Spleen (tissue), 11 donors: ENCODE data around the gene CACNA2D4. TPM values are rescaled to one million over a fixed set of nuclear protein-coding genes. Genes with fewer than 3 reads are reported as not detected.

Experiments used
- DNase-seq: peaks from one replicate; pipeline ENCODE4 v3.0.0-alpha.2; 2020
- H3K27ac ChIP-seq, 8 donors: fragments of 200-600 bp; sonication (generic) in 7 of 8; 1 replicate in 4 of 8; 2 replicates in 4 of 8; pipeline versions ENCODE4 v1.5.0 to v1.8.0; 2016 to 2021; ENCODE audit warnings: inconsistent platforms in 4 of 8, mild to moderate bottlenecking in 4 of 8, moderate library complexity in 1 of 8
- H3K27me3 ChIP-seq, 7 donors: fragments of 200-600 bp; sonication (generic) in 6 of 7; replicated peaks in 1 of 7; 1 replicate in 4 of 7; 2 replicates in 3 of 7; pipeline versions ENCODE4 v1.5.0 to v1.8.0; 2016 to 2021; ENCODE audit warnings: inconsistent platforms in 3 of 7, mild to moderate bottlenecking in 1 of 7
- H3K36me3 ChIP-seq, 6 donors: fragments of 200-600 bp; sonication (generic) in 5 of 6; 1 replicate in 4 of 6; 2 replicates in 2 of 6; pipeline versions ENCODE4 v1.5.0 to v1.8.0; 2016 to 2021; ENCODE audit warnings: inconsistent platforms in 2 of 6
- H3K4me1 ChIP-seq, 6 donors: fragments of 200-600 bp; sonication (generic) in 5 of 6; 1 replicate in 3 of 6; 2 replicates in 3 of 6; pipeline versions ENCODE4 v1.5.0 to v1.8.0; 2016 to 2021; ENCODE audit warnings: inconsistent platforms in 3 of 6
- H3K4me3 ChIP-seq, 8 donors: fragments of 200-600 bp; sonication (generic) in 7 of 8; 1 replicate in 4 of 8; 2 replicates in 4 of 8; pipeline versions ENCODE4 v1.5.0 to v1.8.0; 2016 to 2021; ENCODE audit warnings: inconsistent platforms in 4 of 8, mild to moderate bottlenecking in 4 of 8, moderate library complexity in 2 of 8
- H3K9me3 ChIP-seq, 8 donors: fragments of 200-600 bp; sonication (generic) in 7 of 8; 1 replicate in 4 of 8; 2 replicates in 4 of 8; pipeline versions ENCODE4 v1.5.0 to v1.8.0; 2016 to 2021; ENCODE audit warnings: inconsistent platforms in 4 of 8
- CTCF ChIP-seq, 11 experiments: fragments of 200-600 bp in 7 of 11; fragments of 450-650 bp in 4 of 11; sonication (generic) in 4 of 11; IDR thresholded peaks in 8 of 11; conservative IDR thresholded peaks in 3 of 11; 1 replicate in 7 of 11; 2 replicates in 4 of 11; pipeline versions ENCODE4 v1.4.0 to v1.8.0; 2016 to 2021; ENCODE audit warnings: antibody characterized with exemption in 11 of 11, inconsistent platforms in 4 of 11, mild to moderate bottlenecking in 1 of 11
- POLR2A ChIP-seq, 3 donors: fragments of 450-650 bp; IDR thresholded peaks; one replicate each; pipeline ENCODE4 v1.5.1; 2017; ENCODE audit warnings: antibody characterized with exemption in 3 of 3, mild to moderate bottlenecking in 1 of 3
- POLR2AphosphoS5 ChIP-seq, 3 donors: sonication (generic); formaldehyde crosslinking; IDR thresholded peaks; one replicate each; pipeline ENCODE4 v1.5.1; 2017; ENCODE audit warnings: antibody characterized with exemption in 3 of 3
- WGBS, 5 donors: extraction: QIAGEN DNeasy Blood & Tissue Kit in 3 of 5; methylation state at CpG; one replicate each; pipeline versions ENCODE4 v1.1.5 to v1.1.7; 2013 to 2018; 5-methylcytosine and 5-hydroxymethylcytosine counted together
- intact Hi-C: fragments of 100-400 bp; cut with DNase I; formaldehyde crosslinking; loops from one replicate; pipeline ENCODE4 v1.15.0; 2023; ENCODE audit warnings: low total_unique reads
- polyA plus RNA-seq, 3 donors: library from polyadenylated mRNA; stranded (reverse); fragments of 200-250 nt; gene quantifications; one replicate each; pipeline ENCODE4 v1.2.1, GENCODE V29; 2013
- total RNA-seq, 7 donors: library from RNA; depleted of rRNA in 3 of 7; stranded (reverse); fragments of >200 nt in 3 of 7; fragmentation: NEBNext Ultra II Directional in 4 of 7; extraction: Animal tissue kit (Norgen Biotek cat#: 25700) in 4 of 7; gene quantifications; one replicate each; pipeline versions ENCODE4 v1.1.0 to v1.2.1, GENCODE V29; 2016 to 2021
- donor health status: healthy with polysubstance abuse.
- donor health status: DM: no; HTN: no; CAD: no; lungs with moderate emphysema.
- donor health status: DM: no; HTN: no; CAD: no.
- donor health status: Bipolar disorder and iron deficiency.
- donor health status: healthy.
- donor health status: DM: no; HTN: no; CAD: no.
- donor health status: DM: yes; HTN: yes; CAD: no.

The CACNA2D4 gene
- total and polyA plus RNA-seq, 10 donors = 3.3 to 11.8 (median 7.0) TPM

GRCh38 chr12:1782215-1782614 is 136.2 kb downstream of the CACNA2D4 start:
- peaks cover 0 to 22% (median 2%) of the 10 kb centered on the region in 6 donors for H3K4me1 ChIP-seq
- peak overlapping the region in 1 of 8 donors; percentile 19 for H3K27ac ChIP-seq
- peaks cover 0 to 94% (median 33%) of the 10 kb centered on the region in 6 donors for H3K36me3 ChIP-seq
- no peak for DNase-seq
- intact Hi-C loops = no loop called here
- H3K4me3 ChIP-seq = no peak overlapping the region
- 66 to 79% (median 71%) methylated on average over 2 of the region's 2 CpGs for WGBS, 5 donors
- H3K9me3 ChIP-seq = no peaks in the 10 kb centered on the region
- H3K27me3 ChIP-seq = no peaks in the 10 kb centered on the region
- TF ChIP-seq POLR2A (IDR thresholded peaks at IDR 0.05) (no peak), POLR2AphosphoS5 (IDR thresholded peaks at IDR 0.05) (no peak), CTCF (IDR thresholded peaks at IDR 0.05 in 8 of 11, conservative IDR thresholded peaks at IDR 0.05 in 3 of 11) (no peak)

- Histone ChIP-seq H3K4me1 (peaks cover 0 to 22% (median 2%) of the 10 kb centered on the region in 6 donors), H3K36me3 (peaks cover 0 to 89% (median 31%) of the 10 kb centered on the region in 6 donors), H3K9me3 (no peaks in the 10 kb centered on the region), H3K27ac (peak overlapping the region in 1 of 8 donors; percentile 19), H3K4me3 (no peak overlapping the region), H3K27me3 (no peaks in the 10 kb centered on the region)
- no peak for DNase-seq
- no peak for TF ChIP-seq POLR2A (IDR thresholded peaks at IDR 0.05)
- no peak for TF ChIP-seq CTCF (IDR thresholded peaks at IDR 0.05 in 8 of 11, conservative IDR thresholded peaks at IDR 0.05 in 3 of 11)
- no peak for TF ChIP-seq POLR2AphosphoS5 (IDR thresholded peaks at IDR 0.05)
- intact Hi-C loops = no loop called here
- 47 to 89% (median 82%) methylated on average over 1 to 2 of the region's 2 CpGs for WGBS, 5 donors
Observed at GRCh38 chr12:1781772-1782171, 136.7 kb downstream of the CACNA2D4 start.

- TF ChIP-seq CTCF (IDR thresholded peaks at IDR 0.05 in 8 of 11, conservative IDR thresholded peaks at IDR 0.05 in 3 of 11) (no peak), POLR2AphosphoS5 (IDR thresholded peaks at IDR 0.05) (no peak), POLR2A (IDR thresholded peaks at IDR 0.05) (no peak)
Observed at GRCh38 chr12:1779783-1780182, 138.7 kb downstream of the CACNA2D4 start.

GRCh38 chr12:1778911-1779310 is 139.5 kb downstream of the CACNA2D4 start:
- intact Hi-C loops = no loop called here
- 79 to 95% (median 84%) methylated on average over 4 of the region's 4 CpGs for WGBS, 5 donors

More at GRCh38 chr12:1779783-1780182, 138.7 kb downstream of the CACNA2D4 start:
- Histone ChIP-seq H3K36me3 (peaks cover 0 to 83% (median 19%) of the 10 kb centered on the region in 6 donors), H3K9me3 (no peaks in the 10 kb centered on the region), H3K27me3 (no peaks in the 10 kb centered on the region), H3K4me3 (no peak overlapping the region), H3K27ac (no peak overlapping the region), H3K4me1 (peaks cover 0 to 35% (median 2%) of the 10 kb centered on the region in 6 donors)
- no peak for DNase-seq
- intact Hi-C loops = no loop called here
- 63 to 79% (median 76%) methylated on average over 1 of the region's 1 CpG for WGBS, 5 donors

More at GRCh38 chr12:1778911-1779310, 139.5 kb downstream of the CACNA2D4 start:
- Histone ChIP-seq H3K36me3 (peaks cover 0 to 82% (median 18%) of the 10 kb centered on the region in 6 donors), H3K4me3 (no peak overlapping the region), H3K9me3 (no peaks in the 10 kb centered on the region), H3K4me1 (peaks cover 0 to 38% (median 2%) of the 10 kb centered on the region in 6 donors), H3K27ac (no peak overlapping the region), H3K27me3 (no peaks in the 10 kb centered on the region)
- TF ChIP-seq POLR2AphosphoS5 (IDR thresholded peaks at IDR 0.05) = no peak
- TF ChIP-seq POLR2A (IDR thresholded peaks at IDR 0.05) = no peak
- no peak for TF ChIP-seq CTCF (IDR thresholded peaks at IDR 0.05 in 8 of 11, conservative IDR thresholded peaks at IDR 0.05 in 3 of 11)
- no peak for DNase-seq
